DMS53 treated with DMSO at 0.1 percent for 48 hours (cell line): ENCODE data around the gene NRG3.
A peak's percentile ranks its signal among the peaks of the same experiment; 100 is the strongest.

Source experiments
- DNase-seq: peaks from one replicate; lab custom pipeline; 2025; ENCODE audit not compliant: unreplicated experiment; lab: John Stamatoyannopoulos, UW

The NRG3 gene

DNA sequence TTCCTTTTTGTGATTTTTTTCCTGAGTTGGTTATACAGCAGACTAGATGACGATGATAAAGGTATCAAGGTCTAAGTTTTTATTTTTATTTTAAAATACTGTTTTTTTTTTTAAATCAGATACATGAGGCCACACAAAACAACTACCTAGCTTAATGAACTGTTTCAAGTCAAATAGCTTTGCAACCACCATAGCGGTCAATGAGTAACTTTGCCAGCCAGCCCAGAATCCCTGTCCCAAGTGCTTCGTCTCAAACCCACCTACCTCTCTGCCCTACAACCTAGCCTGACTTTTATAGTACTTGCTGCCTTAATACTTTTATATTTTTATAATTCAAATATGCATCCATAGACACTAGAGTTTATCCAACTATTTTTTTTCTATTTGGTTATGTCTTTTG lies 676.5 kb downstream of the NRG3 start:
- no peak for DNase-seq

DNA sequence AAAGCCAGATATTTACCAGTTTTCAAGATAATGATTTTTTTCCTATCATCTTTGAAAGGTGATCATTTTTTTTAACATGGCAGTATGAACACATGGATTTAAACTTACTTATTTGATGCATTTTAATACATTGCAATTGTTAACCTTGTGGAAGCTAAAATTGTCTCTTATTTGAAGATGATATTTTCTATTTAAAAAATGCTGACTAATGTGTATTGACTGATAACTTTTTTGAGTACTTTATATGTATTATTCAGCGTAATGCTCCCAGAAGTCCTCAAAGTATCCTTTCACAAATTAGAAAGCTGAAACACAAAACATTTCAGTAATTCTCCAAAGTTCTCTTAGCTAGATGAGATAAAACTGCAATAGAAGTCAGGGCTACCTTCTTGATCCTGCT lies 677.3 kb downstream of the NRG3 start:
- DNase-seq = no peak

DNA sequence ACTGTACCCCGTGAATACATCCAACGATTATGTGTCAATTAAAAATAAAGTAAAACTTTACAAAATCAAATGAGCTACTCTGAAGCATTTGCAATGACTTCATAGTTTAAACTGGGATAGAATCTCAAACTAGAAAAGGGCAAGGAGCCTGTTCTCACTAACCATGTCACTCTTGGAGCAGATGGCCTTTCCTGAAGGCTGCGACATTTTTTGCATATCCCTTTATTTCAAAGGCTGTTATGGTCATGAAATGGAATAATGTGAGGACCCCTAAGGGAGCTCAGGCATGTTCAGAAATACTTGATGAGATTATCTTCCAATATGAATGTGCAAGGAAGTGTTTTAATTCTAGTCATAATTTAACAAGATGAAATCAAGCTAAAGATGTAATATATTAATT lies 679.4 kb downstream of the NRG3 start:
- no peak for DNase-seq

DNA sequence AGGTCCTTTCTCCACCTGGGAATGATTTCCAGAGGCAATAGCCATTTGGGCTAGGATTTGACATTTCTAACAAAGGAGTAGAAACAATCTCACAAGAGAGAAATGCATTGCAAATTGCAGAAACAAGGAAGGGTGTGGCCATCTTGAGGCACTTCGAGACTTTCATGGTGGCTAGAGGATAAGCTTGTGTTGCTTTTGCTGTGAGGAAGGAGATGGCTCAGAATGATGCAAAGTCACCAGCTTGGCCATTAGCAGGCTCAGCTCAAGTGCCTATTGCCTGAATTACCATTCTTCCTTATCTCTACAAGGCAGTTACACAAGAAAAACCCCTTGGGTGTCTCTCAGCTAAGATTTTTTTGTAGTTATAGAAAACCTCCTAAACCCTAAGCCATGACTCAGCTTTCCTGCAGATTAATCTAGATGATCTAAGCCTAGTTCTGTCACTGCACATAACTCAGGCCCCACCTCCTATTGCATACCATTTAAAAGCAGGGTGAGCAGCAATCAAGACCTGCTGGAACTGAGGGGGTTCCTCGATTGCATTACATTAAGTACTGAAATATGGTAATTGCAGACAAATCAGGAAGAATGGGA lies 683.1 kb downstream of the NRG3 start:
- no peak for DNase-seq

DNA sequence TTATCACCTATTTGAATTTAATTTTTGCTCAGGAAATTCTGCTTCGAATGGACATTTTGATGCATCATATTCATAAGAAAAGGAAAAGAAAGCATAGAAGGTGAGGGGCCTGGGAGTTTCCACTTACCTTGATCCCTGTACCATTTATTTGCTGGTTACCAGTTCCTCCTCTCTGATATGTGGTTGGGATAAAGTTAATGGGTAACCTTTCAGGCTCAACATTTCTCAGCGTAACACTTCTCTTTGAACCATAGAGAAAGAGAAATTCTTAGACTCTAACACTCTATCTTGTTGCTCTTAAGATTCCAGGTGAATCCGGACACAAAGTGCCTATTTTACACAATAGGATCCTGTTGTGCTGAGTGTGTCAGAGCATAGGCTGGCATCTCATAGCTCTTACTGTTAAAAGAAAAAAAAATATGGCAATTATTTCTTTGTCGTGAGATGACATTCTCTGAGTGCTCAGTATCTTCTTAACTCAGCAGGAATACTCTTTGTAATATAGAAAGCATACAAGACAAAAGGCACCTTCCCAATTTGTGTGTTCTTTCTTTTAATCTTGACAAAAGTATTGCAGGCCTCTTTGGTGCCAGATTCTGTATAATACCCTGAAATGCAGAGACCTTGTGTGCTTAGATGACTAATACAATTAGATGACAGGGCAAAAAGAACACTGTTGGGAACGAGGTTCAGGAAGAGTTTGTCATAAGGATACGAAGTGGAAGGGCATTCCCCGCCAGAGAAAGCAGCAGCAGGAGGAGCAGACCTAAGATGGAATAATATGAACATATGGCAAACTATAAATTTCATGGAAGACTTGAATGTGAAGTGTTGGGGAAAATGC lies 689.6 kb downstream of the NRG3 start:
- DNase-seq = peak; percentile 79

DNA sequence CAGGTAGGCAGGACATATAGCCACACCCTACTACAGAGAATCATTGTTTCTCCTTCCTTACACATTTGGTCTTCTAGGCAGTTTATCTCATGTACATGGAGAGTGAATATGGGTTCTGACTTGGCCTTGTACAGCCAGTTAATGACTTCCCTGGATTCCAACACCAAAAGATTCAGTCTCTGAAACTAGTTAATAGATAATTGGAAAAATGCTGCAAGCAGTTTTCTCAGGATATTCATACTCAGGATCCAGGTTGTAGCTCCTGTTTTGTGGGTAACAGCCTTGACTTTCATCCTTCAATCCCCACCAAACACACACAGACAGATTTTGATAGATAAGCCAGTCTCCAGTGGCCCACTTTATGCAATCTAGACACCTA lies 690.2 kb downstream of the NRG3 start:
- no peak for DNase-seq

DNA sequence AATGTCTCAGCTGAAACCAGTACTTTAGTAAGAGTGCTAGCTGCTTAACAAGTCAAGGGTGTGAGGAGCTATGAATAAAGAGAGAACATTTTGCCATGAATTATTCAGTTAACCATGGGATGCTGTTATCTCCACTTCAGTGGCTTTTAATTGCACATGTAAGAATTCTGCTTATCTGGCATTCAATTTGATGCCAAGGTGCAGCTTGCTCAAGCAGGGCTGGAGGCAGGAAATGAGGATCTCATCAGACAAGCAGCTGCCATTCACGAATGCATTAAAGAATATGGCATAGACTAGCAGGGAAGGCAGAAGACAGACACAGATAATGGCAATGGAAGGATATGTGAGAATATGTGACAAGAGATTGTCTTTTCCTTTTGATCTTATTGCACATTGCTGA lies 697.8 kb downstream of the NRG3 start:
- DNase-seq = no peak

DNA sequence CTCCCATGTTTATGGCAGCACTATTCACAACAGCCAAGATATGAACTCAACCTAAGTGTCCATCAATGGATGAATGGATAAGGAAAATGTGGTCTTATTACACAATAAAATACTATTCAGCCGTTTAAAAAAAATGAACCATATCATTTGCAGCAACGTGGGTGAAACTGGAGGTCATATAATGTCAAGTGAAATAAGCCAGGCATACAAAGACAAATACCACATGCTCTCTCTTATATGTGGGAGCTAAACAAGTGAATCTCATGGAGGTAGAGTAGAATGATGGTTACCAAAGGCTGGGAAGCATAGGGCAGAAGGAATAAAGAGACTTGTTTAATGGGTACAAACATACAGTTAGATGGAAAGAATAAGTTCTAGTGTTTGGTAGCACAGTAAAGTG lies 699.1 kb downstream of the NRG3 start:
- no peak for DNase-seq

DNA sequence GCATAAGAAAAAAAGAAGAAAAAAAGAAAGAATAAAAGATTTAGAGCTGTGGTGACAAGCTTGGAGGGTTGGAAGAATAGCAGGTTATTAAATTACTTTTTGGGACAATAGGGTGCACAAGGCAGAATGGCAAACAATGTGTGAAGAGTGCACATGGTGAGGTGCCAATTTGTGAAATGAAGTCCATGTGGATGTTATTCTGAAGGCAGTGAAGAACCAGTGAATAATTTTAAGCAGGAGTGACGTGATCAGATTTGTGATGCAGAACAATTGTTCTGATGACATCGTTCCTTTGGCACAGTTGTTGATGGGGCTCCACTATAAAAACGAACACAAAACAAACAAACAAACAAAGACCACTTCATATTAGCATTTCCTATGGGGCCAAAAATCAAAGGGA lies 700.3 kb downstream of the NRG3 start:
- no peak for DNase-seq

DNA sequence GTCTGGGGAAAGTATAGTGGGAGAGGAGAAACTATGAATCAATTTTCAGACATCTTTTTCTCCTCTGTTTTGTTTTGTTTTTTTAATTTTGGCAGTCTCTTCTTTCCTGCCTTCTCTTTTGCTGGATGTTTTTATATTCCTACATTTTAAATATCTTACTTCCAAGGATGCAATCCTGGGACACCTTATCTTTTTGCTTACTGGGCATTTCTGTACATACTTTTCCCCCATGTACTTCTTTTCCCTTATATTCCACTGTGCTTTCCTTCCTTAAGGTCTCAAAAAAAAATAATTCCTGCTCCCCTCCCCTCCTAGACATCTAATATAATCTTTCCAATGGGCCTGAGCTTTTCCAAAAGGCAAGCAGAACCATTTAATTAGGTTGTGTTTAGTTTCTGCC lies 701.1 kb downstream of the NRG3 start:
- DNase-seq = no peak

DNA sequence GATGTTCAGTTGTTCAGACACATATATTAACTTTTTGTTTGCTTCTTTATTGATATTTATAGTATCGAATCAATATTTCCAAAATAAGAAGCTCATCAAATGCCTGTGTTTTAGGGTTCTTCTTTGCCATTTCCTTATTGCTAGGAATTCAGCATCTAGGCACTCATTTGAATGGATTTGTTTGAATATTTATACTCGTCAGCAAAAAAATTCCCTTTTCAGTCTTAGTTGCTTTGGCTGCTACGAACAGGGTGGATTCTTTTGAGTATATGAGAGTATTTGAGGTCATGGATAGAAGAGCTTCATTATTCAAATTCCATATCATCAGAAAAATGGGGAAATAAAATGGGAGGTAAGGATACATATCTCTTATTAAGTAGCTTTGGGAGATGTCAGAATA lies 706.9 kb downstream of the NRG3 start:
- no peak for DNase-seq

DNA sequence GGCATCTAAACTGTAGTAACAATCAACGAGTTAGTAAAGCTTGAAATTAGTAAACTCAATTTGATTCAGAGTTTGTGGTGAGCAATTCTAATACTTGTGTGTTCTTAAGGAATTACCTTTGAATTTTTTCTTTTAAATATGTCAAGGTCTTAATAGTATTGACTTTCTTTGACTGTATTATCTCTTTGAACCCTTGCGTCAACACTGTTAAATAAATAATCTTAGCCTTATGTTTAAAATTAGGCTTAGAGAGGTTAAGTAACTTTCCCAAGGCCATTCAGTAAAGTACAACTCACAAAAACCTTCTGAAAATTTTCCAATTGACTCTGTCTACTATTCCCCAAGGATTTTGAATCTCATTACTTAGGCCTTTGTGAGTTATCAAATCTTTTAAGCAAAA lies 716.4 kb downstream of the NRG3 start:
- no peak for DNase-seq

DNA sequence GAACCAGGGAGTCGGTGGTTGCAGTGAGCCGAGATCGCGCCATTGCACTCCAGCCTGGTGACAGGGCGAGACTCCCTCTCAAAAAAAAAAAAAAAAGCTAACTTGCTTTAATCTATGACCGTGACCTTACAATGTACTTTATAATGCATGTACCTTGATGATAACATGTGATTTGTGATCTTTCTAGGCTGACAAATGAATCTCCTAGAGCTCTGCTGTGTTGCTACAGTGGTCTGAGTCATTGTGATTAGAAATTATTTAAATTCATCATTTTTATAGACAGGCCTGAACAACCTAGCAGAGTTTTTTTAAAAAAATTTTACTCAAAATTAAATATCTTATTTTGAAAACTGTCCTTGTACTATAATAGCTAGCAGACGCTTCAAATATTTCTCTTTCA lies 722.8 kb downstream of the NRG3 start:
- DNase-seq = no peak

DNA sequence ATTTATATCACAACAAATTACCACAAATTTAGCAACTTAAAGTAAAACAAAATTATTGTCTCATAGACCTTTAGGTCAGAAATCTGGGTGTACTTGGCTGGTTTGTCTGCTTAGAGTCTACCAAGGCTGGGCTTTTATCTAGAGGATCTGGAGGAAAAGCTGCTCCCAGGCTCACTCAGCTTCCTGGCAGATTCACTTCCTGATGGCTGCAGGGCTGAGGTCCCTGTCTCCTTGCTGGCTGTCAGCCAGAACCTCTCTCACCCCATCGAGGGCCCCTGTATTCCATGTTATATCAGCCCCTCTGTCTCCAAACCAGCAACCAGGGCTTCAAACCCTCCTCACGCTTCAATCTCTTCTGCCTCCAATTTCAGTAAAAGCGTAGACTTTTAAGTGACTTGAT lies 734.9 kb downstream of the NRG3 start:
- no peak for DNase-seq

DNA sequence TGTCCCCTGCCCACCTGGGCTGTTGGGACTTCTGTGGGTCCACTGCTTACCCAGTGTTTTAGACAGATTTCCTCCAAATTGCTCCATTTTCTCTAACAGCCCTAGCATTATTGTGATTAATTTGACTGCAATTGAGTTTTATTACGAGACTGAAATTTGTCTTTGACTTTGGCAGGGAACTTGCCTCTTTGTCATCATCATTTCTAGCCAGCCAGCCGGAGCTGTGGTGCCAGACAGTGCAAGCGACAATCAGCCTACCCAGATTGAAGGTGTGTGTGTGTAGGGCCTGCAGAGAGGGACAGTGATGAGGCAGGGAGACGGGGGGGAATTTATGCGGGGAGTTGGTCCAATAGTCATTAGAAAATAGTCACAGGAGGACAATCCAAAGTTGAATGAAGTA lies 743.0 kb downstream of the NRG3 start:
- no peak for DNase-seq

DNA sequence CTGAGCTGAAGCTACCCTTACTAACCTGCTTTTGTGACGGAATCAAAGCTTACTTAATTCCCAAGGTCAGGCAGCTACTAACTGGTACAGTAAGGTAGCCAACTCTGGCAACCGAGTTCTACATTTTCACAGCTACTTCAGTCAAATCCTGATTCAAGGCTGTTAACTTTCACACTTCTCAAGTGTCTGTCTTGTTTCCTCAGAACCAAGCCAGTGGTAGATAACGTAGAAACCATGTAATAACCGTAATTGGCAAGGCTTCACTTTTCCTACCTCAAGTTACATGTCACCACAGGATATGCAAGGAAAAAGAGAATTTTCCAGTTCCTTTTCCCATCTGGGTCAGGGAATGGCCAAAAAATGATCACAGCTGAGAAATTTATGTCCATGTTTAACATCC lies 746.7 kb downstream of the NRG3 start:
- DNase-seq = no peak

DNA sequence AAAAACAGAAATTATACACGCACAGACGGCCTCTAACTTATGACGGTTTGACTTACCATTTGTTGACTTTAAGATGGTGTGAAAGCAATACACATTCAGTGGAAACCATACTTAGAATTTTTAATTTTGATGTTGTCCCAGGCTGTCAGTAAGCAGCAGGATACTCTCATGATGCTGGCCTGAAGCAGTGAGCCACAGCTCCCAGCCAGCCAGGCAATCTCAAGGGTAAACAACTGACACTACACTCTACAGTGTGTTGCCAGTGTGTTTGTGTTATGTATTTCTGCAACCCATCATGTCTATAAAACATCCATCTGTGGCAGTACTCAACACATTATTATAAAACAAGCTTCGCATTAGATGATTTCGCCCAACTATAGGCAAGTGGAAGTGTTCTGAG lies 747.5 kb downstream of the NRG3 start:
- DNase-seq = no peak

DNA sequence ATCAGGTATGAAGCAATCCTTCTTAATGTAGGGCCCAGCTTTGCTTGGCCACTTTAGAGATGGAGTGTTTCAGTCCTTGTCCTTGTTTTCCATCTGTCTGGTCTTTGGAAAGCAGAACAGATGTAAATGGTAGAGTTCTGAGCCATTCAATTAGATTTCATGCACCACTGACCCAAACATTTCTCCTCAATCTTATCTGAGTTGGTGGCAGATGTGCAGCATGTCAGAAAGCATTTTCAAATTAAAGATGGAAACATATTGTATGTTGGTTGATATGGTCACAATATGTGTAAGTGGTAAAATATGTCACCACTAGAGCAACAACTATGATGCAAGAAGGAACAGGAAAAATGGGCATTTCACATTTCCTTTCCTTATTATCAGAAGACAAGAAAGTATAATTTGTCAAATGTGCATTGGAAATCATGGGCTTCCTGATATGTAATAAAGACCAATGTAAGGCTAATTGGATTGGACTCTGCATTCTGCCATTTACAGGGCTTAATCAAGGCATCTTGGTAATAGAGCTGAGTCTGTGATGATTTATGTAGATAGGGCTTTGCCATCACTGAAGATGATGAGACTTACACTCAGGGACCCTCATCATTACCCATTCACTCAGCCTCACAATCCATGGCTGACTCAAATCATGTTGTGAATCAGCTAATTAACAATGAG lies 750.7 kb downstream of the NRG3 start:
- DNase-seq = no peak

DNA sequence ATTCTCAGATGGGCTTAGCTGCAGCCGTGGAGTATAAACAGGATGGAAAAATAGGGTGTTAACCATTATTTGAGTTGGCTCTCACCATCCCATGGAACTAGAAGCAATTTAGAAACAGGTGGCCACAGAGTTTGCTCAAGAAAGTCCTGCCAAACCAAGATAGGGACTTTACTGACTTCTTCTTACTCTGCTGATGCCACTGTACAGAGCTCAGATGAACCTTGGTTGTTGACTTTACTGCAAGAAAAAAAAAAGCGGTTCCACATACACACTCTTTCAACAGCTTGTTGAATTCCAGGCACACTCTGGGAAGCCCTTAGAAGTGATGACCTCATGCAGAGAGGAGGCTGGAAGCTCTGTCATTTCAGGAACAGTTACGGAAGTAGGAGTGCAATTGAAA lies 753.4 kb downstream of the NRG3 start:
- DNase-seq = peak; percentile 70

DNA sequence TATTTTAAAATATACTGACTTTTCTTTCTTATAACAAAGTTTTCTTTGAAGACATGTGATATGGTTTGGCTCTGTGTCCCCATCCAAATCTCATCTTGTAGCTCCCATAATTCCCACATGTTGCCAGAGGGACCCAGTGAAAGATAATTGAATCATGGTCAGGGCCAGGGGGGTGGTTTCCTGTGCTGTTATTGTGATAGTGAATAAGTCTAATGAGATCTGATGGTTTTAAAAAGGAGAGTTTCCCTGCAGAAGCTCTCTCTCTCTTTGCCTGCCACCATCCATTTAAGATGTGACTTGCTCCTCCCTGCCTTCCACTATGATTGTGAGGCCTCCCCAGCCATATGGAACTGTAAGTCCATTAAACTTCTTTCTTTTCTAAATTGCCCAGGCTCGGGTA lies 768.1 kb downstream of the NRG3 start:
- DNase-seq = no peak

DNA sequence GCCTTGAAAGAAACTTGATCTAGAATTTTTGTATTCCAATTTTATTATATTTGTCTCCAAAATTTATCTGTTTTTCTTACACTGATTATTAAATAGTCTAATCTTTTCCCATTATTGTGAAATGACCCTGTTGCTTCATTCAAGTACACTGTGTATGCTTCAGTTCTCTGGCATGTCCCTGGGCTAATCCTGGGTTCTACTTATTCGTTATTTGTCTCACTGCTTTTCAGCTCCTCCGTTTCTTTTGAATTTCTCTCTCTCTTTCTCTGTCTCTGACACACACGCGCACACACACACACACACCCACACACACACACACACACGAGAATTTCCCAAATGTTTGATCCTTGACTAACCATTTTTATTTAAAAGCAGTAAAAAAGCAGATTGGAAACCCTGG lies 768.6 kb downstream of the NRG3 start:
- DNase-seq = no peak

DNA sequence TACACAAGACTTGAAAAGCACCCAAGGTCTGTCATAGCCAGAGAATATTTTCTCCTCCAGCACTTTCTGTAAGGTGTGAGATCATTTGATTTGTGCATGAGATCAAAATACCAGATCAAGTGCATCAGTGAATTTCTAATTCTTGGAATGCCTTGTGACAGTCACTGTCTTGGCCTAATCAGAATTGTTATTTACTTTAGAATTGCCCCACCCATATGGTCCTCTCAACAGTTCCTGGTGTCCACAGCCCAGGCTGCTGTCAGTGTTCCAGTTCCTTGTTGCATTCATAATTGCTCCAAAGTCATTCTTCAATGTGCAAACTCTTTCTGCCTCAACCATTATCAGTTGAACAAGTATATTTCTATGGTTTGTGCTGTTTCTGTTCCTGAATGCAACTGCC lies 770.2 kb downstream of the NRG3 start:
- no peak for DNase-seq
